Omental fat pad (tissue), 4 donors: Measurements from ENCODE around the gene CAPN8. TPM values are rescaled to one million over a fixed set of nuclear protein-coding genes. Genes with fewer than 3 reads are reported as not detected.

Experiments
- ATAC-seq: fragments of 150-250 bp; one replicate; pipeline ENCODE4 v1.9.1; 2016; ENCODE audit warnings: mild to moderate bottlenecking, moderate library complexity; ENCODE audit not compliant: low FRiP score
- DNase-seq: peaks from one replicate; pipeline ENCODE4 v3.0.0-alpha.2; 2019; ENCODE audit warnings: low spot score
- total RNA-seq, 4 donors: library from RNA; depleted of rRNA; stranded (reverse); fragments of >200 nt; gene quantifications; one replicate each; pipeline ENCODE4 v1.1.0, GENCODE V29; 2016
- TF ChIP-seq, protein P1 (sequence below), 3 donors: fragments of 450-650 bp; IDR thresholded peaks; one replicate each; pipeline ENCODE4 v1.5.1; 2016 to 2017; ENCODE audit warnings: antibody characterized with exemption in 3 of 3, mild to moderate bottlenecking in 3 of 3, moderate library complexity in 2 of 3

Gene CAPN8
- total RNA-seq, 4 donors from 2014 or later: not detected

DNA sequence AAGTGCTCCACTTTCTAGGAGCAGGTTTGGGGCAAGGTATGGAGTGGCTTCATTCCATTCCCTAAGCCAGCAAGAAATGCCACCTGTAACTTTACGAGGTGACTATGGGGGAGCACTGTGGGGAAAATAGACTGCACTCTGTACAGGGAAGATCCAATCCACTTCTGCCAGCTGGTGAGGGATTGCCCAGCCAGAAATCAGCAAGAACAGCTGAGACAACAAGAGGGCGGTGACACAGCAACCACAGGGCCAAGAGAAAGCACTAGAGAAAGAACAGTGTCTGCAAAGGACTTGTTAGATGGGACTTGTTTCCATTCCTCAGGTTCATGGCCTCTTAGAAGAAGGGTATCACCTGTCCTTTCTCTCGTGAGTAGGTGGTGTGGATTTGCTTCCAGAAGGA is 19.6 kb downstream of the CAPN8 start:
- DNase-seq (no peak), ATAC-seq (no peak)
- TF ChIP-seq, protein P1, sequence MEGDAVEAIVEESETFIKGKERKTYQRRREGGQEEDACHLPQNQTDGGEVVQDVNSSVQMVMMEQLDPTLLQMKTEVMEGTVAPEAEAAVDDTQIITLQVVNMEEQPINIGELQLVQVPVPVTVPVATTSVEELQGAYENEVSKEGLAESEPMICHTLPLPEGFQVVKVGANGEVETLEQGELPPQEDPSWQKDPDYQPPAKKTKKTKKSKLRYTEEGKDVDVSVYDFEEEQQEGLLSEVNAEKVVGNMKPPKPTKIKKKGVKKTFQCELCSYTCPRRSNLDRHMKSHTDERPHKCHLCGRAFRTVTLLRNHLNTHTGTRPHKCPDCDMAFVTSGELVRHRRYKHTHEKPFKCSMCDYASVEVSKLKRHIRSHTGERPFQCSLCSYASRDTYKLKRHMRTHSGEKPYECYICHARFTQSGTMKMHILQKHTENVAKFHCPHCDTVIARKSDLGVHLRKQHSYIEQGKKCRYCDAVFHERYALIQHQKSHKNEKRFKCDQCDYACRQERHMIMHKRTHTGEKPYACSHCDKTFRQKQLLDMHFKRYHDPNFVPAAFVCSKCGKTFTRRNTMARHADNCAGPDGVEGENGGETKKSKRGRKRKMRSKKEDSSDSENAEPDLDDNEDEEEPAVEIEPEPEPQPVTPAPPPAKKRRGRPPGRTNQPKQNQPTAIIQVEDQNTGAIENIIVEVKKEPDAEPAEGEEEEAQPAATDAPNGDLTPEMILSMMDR (IDR thresholded peaks at IDR 0.05): no peak

DNA sequence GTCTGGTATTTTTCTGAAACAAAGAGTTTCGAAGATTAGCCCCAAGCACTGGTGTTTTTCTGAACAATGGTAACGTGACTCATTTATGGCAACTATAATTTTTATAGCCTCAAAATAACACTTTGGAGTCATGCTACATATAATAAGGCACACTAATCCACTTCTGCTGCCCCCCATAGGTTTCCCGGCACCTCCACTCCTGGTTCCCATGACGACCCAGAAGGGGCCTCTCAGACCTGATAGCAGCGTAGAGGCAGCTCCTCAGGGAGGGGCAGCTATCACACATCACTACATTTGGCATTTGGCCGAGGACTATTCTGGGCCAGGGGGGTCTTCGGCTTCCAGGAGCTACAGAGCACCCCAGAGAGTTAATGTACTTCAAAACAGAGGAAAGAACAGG is 23.3 kb downstream of the CAPN8 start:
- no peak for DNase-seq
- TF ChIP-seq, protein P1 (IDR thresholded peaks at IDR 0.05): no peak
- no peak for ATAC-seq

DNA sequence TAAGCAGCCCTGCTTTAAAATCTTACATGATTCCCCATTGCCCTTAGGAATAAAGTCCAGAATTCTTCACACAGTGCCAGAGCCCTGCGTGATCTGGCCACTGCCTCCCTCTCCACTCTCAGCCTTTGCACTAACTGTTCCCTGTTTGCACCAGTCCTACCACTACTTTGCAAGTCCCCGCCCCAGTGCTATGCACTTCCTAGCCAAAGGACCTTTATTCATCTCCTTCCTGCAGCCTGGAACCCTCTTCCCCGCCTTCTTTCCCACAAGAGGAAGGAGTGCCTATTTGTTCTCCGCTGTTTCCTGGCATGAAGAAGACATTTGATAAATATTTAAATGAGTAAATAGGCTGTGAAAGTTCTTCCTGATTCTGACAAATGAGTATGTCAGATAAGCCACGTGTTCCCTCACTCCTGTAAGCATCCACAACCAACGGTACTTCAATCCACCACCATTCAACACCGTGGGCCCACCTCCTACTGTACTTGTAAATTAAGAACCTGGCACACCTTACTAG is 23.9 kb downstream of the CAPN8 start:
- no peak for DNase-seq
- TF ChIP-seq, protein P1 (IDR thresholded peaks at IDR 0.05): no peak
- ATAC-seq: no peak

DNA sequence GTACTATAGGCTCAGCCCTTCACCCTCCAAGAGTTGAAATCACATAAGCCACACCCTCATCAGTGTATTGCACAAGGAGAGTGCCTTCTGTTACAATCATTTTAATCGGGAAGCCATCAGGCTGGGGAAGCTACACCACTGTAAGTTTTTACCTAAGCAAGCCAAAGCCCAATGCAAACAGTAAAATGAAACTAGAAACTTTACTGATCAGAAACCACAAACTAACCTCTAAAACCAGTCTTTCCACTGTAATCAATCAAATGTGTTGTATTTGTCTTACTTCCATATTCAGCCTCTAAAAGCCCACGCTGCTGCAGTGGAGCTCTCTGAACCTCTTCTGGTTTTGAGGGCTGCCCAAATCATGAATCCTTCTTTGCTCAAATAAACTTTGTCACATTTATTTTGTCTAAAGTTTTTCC is 26.2 kb downstream of the CAPN8 start:
- no peak for DNase-seq
- TF ChIP-seq, protein P1 (IDR thresholded peaks at IDR 0.05): no peak
- no peak for ATAC-seq

DNA sequence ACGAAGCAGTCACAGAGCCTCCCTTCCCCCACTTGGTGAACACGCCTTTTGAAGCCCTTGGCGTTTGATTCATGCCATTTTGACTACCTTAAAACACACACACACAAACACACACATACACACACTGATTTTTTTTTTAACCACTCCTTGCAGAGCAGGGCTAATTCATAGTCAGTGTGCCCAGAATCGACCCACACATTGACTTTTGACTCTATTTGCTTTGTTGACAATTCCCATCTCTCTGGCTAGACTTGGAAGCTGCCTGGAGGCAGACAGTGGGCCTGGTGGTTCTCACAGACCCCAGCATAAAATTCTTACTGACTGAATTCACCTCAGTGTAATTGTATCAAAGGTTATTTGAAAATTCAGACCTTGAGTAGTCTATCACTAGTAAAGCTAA is 30.3 kb downstream of the CAPN8 start:
- no peak for ATAC-seq
- TF ChIP-seq, protein P1 (IDR thresholded peaks at IDR 0.05): no peak
- no peak for DNase-seq

GRCh38 chr1:223634423-223634822 is 31.1 kb downstream of the CAPN8 start:
- TF ChIP-seq, protein P1 (IDR thresholded peaks at IDR 0.05): no peak
- DNase-seq (no peak), ATAC-seq (no peak)

- DNase-seq (no peak), ATAC-seq (no peak)
- TF ChIP-seq, protein P1 (IDR thresholded peaks at IDR 0.05): no peak
Observed at GRCh38 chr1:223631956-223632355, 33.5 kb downstream of the CAPN8 start.
